SK-N-SH treated with all-trans-retinoic acid at 6 μM for 48 hours (cell line): ENCODE measurements around the gene LYRM9.
"Not testable (repeated sequence)": the region's sequence is repeated elsewhere in the genome, so short reads cannot be mapped to it uniquely, and the experiment has no call there.

ENCODE experiments used
- TCF4 ChIP-seq: fragments of 250-450 bp; sonication (Bioruptor Pico); IDR thresholded peaks from 2 replicates; pipeline ENCODE4 v1.8.0; 2021; ENCODE audit warnings: mild to moderate bottlenecking, moderate library complexity, borderline replicate concordance
- ZFP30 ChIP-seq: fragments of 450-650 bp; formaldehyde crosslinking; IDR thresholded peaks from 2 replicates; pipeline ENCODE4 v1.5.0; 2022; ENCODE audit warnings: mild to moderate bottlenecking, moderate library complexity

DNA sequence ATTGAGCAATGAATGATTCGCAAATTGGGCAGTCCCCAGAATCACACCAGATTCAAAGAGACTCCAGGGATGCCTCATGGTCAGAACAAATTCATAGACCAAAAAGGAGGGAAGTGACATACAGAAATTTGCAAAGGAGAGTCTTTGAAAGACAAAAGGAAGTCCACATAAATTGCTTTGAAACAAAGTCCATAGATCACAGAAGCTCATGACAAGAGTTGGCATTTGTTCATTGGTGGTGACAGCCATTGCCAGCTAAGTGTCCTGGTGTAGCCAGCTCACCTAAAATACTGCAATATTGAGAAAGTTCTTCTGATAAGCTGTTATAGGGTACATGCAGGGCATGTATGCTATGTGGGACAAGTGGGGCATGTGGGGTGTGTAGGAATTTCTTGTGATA is 55.4 kb downstream of the LYRM9 start:
- not testable (repeated sequence) for TF ChIP-seq ZFP30, TCF4 (CRISPR knock-in tag)
